H1 (cell line): ENCODE data around the gene TMUB2. TPM values are rescaled to one million over a fixed set of nuclear protein-coding genes. Genes with fewer than 3 reads are reported as not detected.

Source experiments
- CTCF ChIA-PET: fragments of 300-600 bp; sonication (Branson Sonifier 250); formaldehyde crosslinking; loops from one replicate; lab custom pipeline; 2021; ENCODE audit not compliant: partially characterized antibody; lab: Charles Lee
- POLR2A ChIA-PET: fragments of 300-600 bp; sonication (Branson Sonifier 250); formaldehyde crosslinking; loops from one replicate; lab custom pipeline; 2021; ENCODE audit warnings: inconsistent platforms; ENCODE audit not compliant: partially characterized antibody; lab: Charles Lee
- DNase-seq, 2 experiments: peaks; one replicate each; pipeline versions ENCODE4 v3.0.0 to v3.0.0-alpha.2; 2010 to 2022; ENCODE audit warnings: low spot score in 2 of 2, low read depth in 1 of 2, mixed read lengths in 1 of 2
- FAIRE-seq: peaks from 2 replicates; lab custom pipeline; 2011; peaks lifted over from hg19 to GRCh38; lab: Jason Lieb, UNC
- H2AFZ ChIP-seq: 2 replicates; pipeline ENCODE4 v1.8.1; 2012; ENCODE audit warnings: low read length, inconsistent platforms
- H2AK5ac ChIP-seq: 2 replicates; pipeline ENCODE4 v1.6.1; 2013; ENCODE audit warnings: low read depth, low read length
- H2BK120ac ChIP-seq: replicated peaks from 2 replicates; pipeline ENCODE3; 2013; ENCODE audit warnings: low read depth, low read length, inconsistent platforms
- H2BK12ac ChIP-seq: 2 replicates; pipeline ENCODE4 v1.6.1; 2013; ENCODE audit warnings: low read depth, low read length
- H2BK15ac ChIP-seq: 2 replicates; pipeline ENCODE4 v1.6.1; 2013; ENCODE audit warnings: low read length
- H2BK20ac ChIP-seq: 2 replicates; pipeline ENCODE4 v1.6.1; 2013; ENCODE audit warnings: low read length
- H2BK5ac ChIP-seq: 2 replicates; pipeline ENCODE4 v1.6.1; 2013; ENCODE audit warnings: low read depth, low read length
- H3K14ac ChIP-seq: 2 replicates; pipeline ENCODE4 v1.6.1; 2013; ENCODE audit warnings: inconsistent platforms; ENCODE audit not compliant: insufficient read length
- H3K18ac ChIP-seq: 2 replicates; pipeline ENCODE4 v1.6.1; 2013; ENCODE audit warnings: low read length; ENCODE audit errors: extremely low read depth
- H3K23ac ChIP-seq: 2 replicates; pipeline ENCODE4 v1.6.1; 2013; ENCODE audit warnings: inconsistent platforms; ENCODE audit not compliant: insufficient read length
- H3K23me2 ChIP-seq: 2 replicates; pipeline ENCODE4 v1.6.1; 2013; ENCODE audit warnings: low read depth, low read length
- H3K27ac ChIP-seq: 2 replicates; pipeline ENCODE4 v1.6.1; 2011; ENCODE audit warnings: low read depth, low read length, inconsistent platforms
- H3K27me3 ChIP-seq, 4 experiments: replicated peaks in 1 of 4; 1 replicate in 1 of 4; 2 replicates in 3 of 4; pipeline versions ENCODE4 v1.6.1 to v1.8.1; 2011 to 2013; ENCODE audit warnings: low read length in 3 of 4, mild to moderate bottlenecking in 3 of 4, inconsistent platforms in 2 of 4, mixed read lengths in 2 of 4, moderate library complexity in 1 of 4; ENCODE audit not compliant: control insufficient read depth in 3 of 4, insufficient read depth in 3 of 4; ENCODE audit errors: extremely low read depth in 1 of 4
- H3K36me3 ChIP-seq, 4 experiments: 2 replicates each; pipeline versions ENCODE4 v1.6.1 to v1.8.1; 2011 to 2013; ENCODE audit warnings: mild to moderate bottlenecking in 4 of 4, low read length in 3 of 4, moderate library complexity in 2 of 4, control low read depth in 1 of 4, inconsistent platforms in 1 of 4; ENCODE audit not compliant: insufficient read depth in 4 of 4, control insufficient read depth in 2 of 4
- H3K4ac ChIP-seq: replicated peaks from 2 replicates; pipeline ENCODE3; 2013; ENCODE audit warnings: low read length, low read depth, mixed read lengths, inconsistent platforms; ENCODE audit not compliant: insufficient read length
- H3K4me1 ChIP-seq, 4 experiments: replicated peaks in 1 of 4; 1 replicate in 1 of 4; 2 replicates in 3 of 4; pipeline versions ENCODE4 v1.6.1 to v1.8.1; 2011 to 2013; ENCODE audit warnings: low read length in 3 of 4, inconsistent platforms in 2 of 4, mixed read lengths in 1 of 4; ENCODE audit not compliant: insufficient read depth in 4 of 4, control insufficient read depth in 3 of 4
- H3K4me2 ChIP-seq, 2 experiments: 2 replicates each; pipeline versions ENCODE4 v1.6.1 to v1.8.1; 2011 to 2013; ENCODE audit warnings: low read depth in 2 of 2, low read length in 2 of 2, control low read depth in 1 of 2, inconsistent platforms in 1 of 2, mild to moderate bottlenecking in 1 of 2; ENCODE audit not compliant: insufficient read depth in 1 of 2
- H3K4me3 ChIP-seq, 4 experiments: fragments of 200-600, 300-600 bp in 1 of 4; sonication (generic), shearing (Covaris generic), sonication (Bioruptor Twin) in 1 of 4; 2 replicates each; pipeline versions ENCODE4 v1.5.1 to v1.8.1; 2011 to 2016; ENCODE audit warnings: low read length in 4 of 4, low read depth in 3 of 4, control low read depth in 2 of 4, inconsistent platforms in 2 of 4, mild to moderate bottlenecking in 2 of 4, mixed read lengths in 1 of 4, moderate library complexity in 1 of 4; ENCODE audit not compliant: insufficient read depth in 2 of 4; ENCODE audit errors: extremely low read depth in 1 of 4
- H3K56ac ChIP-seq: replicated peaks from 2 replicates; pipeline ENCODE3; 2013; ENCODE audit warnings: low read depth, mild to moderate bottlenecking, mixed read lengths, low read length, inconsistent platforms; ENCODE audit not compliant: insufficient read length
- H3K79me1 ChIP-seq: 2 replicates; pipeline ENCODE4 v1.6.1; 2013; ENCODE audit warnings: low read depth, low read length, control low read depth
- H3K79me2 ChIP-seq, 2 experiments: 2 replicates each; pipeline versions ENCODE4 v1.6.1 to v1.8.1; 2012 to 2013; ENCODE audit warnings: low read length in 2 of 2, mild to moderate bottlenecking in 2 of 2, inconsistent platforms in 1 of 2; ENCODE audit not compliant: insufficient read depth in 2 of 2, control insufficient read depth in 1 of 2
- H3K9ac ChIP-seq, 4 experiments: replicated peaks in 1 of 4; 1 replicate in 1 of 4; 2 replicates in 3 of 4; pipeline versions ENCODE4 v1.6.1 to v1.8.1; 2011 to 2013; ENCODE audit warnings: low read depth in 3 of 4, low read length in 3 of 4, control low read depth in 2 of 4, mild to moderate bottlenecking in 2 of 4, moderate library complexity in 2 of 4, inconsistent platforms in 1 of 4; ENCODE audit errors: extremely low read depth in 1 of 4
- H3K9me3 ChIP-seq, 2 experiments: 2 replicates each; pipeline versions ENCODE4 v1.6.1 to v1.8.1; 2012 to 2013; ENCODE audit warnings: mild to moderate bottlenecking in 2 of 2, moderate library complexity in 2 of 2, control low read depth in 1 of 2, inconsistent platforms in 1 of 2, low read depth in 1 of 2, low read length in 1 of 2, mixed read lengths in 1 of 2; ENCODE audit not compliant: insufficient read depth in 2 of 2
- H4K20me1 ChIP-seq, 2 experiments: replicated peaks in 1 of 2; 2 replicates each; pipeline versions ENCODE3 to v1.8.1; 2011 to 2013; ENCODE audit warnings: inconsistent platforms in 2 of 2, low read length in 2 of 2, mild to moderate bottlenecking in 1 of 2; ENCODE audit not compliant: insufficient read depth in 2 of 2, control insufficient read depth in 1 of 2
- H4K5ac ChIP-seq: 2 replicates; pipeline ENCODE4 v1.6.1; 2013; ENCODE audit warnings: low read length, low read depth, mixed read lengths, inconsistent platforms; ENCODE audit not compliant: insufficient read length
- H4K8ac ChIP-seq: 2 replicates; pipeline ENCODE4 v1.8.0; 2013; ENCODE audit warnings: mild to moderate bottlenecking, moderate library complexity, low read length, inconsistent platforms; ENCODE audit not compliant: insufficient read depth; ENCODE audit errors: extremely low read depth
- H4K91ac ChIP-seq: replicated peaks from 2 replicates; pipeline ENCODE3; 2013; ENCODE audit warnings: low read length, mixed read lengths, inconsistent platforms; ENCODE audit not compliant: insufficient read length
- CHD1 ChIP-seq: IDR thresholded peaks from 2 replicates; pipeline ENCODE4 v1.6.1; 2012; ENCODE audit warnings: low read depth, low read length, improper control_type of control experiment
- POLR2AphosphoS5 ChIP-seq: IDR thresholded peaks from 2 replicates; pipeline ENCODE4 v1.6.1; 2011; ENCODE audit warnings: low read depth, low read length
- POU5F1 ChIP-seq: IDR thresholded peaks from 2 replicates; pipeline ENCODE4 v1.6.1; 2011; ENCODE audit warnings: low read depth, mild to moderate bottlenecking, low read length, moderate library complexity
- WGBS, 2 experiments: shearing (Covaris generic) in 1 of 2; methylation state at CpG; one replicate each; pipeline versions ENCODE4 v1.1.6 to v1.1.7; 2013 to 2015; ENCODE audit warnings: low lambda C conversion rate in 2 of 2, mixed read lengths in 2 of 2, inconsistent platforms in 1 of 2, low coverage in 1 of 2, missing lambda C conversion rate in 1 of 2; ENCODE audit not compliant: insufficient replicate concordance in 2 of 2, insufficient coverage in 1 of 2, insufficient read length in 1 of 2; ENCODE audit errors: extremely low coverage in 1 of 2, missing lambda C conversion rate in 1 of 2; 5-methylcytosine and 5-hydroxymethylcytosine counted together
- polyA plus RNA-seq, 7 experiments: library from polyadenylated mRNA; depleted of rRNA in 3 of 7; stranded (reverse) in 5 of 7; unstranded in 2 of 7; fragments of >200 nt in 5 of 7; fragments of 200-250 nt in 2 of 7; gene quantifications; 1 replicate in 5 of 7; 2 replicates in 1 of 7; 4 replicates in 1 of 7; pipeline versions ENCODE4 v1.2.1 to v1.2.3, GENCODE V29; 2011 to 2013; ENCODE audit warnings: missing spikeins in 2 of 7, mixed read lengths in 2 of 7
- total RNA-seq: library from RNA; stranded (reverse); fragmentation: NEBNext Ultra II Directional; extraction: Animal tissue kit (Norgen Biotek cat#: 25700); gene quantifications from 2 replicates; pipeline ENCODE4 v1.2.1, GENCODE V29; 2021

Gene TMUB2
- total and polyA plus RNA-seq, 2 of the 8 experiments (the other 6 are each of a cell fraction or from before 2014, with no cell fraction given): 18.5 to 30.5 TPM

DNA sequence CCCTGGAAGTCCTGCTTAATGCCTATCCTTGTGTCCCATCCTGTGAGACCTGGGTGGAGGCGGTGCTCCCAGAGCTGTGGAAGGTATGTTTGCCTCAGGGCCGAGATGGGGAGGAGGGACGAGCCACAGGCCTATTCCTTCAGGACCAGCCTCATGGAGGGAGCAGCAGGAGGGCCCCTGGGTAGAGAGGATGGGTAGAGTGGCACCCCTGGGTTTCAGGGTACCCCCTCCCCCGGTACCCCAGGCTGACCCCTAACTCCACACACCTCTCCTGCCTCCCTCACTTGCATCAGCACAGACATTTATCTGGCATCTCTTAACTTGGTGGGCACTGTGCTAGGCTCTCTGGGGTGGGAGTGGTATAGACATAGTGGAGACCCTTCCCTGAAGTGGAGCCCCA is 9.1 kb upstream of the TMUB2 start:
- H4K91ac ChIP-seq: no peak overlapping the region
- H2AK5ac ChIP-seq: no peak overlapping the region
- no peak overlapping the region for H2BK5ac ChIP-seq
- H3K56ac ChIP-seq: no peak overlapping the region
- no peak overlapping the region for H4K8ac ChIP-seq
- peaks cover 2 to 6% of the 10 kb centered on the region in 2 experiments for H4K20me1 ChIP-seq
- POLR2A ChIA-PET: interaction anchor here (1.1 to 8.7 kb wide), 2 partner anchors 7 to 8 kb away, joined by 3 to 84 read pairs; partner anchors contain the start of gene TMUB2
- H3K4me3 ChIP-seq: no peak overlapping the region
- no peak overlapping the region for H3K4me2 ChIP-seq
- H3K14ac ChIP-seq: no peak overlapping the region
- H2BK120ac ChIP-seq: no peak overlapping the region
- 90% methylated on average over 4 of the region's 4 CpGs; no CpG with 5 or more reads in 1 of the 2 experiments for WGBS, 2 experiments
- H3K27me3 ChIP-seq: no peaks in the 10 kb centered on the region
- CTCF ChIA-PET: no interaction called here
- no peak overlapping the region for H3K4ac ChIP-seq
- 0 out of 2 replicates have a peak, but pooled peaks cover 3% of the 10 kb centered on the region for H3K79me1 ChIP-seq
- H3K23ac ChIP-seq: no peak overlapping the region
- H3K27ac ChIP-seq: no peak overlapping the region
- H3K18ac ChIP-seq: no peak overlapping the region
- no peak overlapping the region for H2BK12ac ChIP-seq
- no peak for FAIRE-seq
- H3K23me2 ChIP-seq: no peaks in the 10 kb centered on the region
- H3K79me2 ChIP-seq: peaks cover 0 to 5% of the 10 kb centered on the region in 2 experiments; a peak in 2 of 4 replicates
- no peak overlapping the region for H2BK20ac ChIP-seq
- no peak for DNase-seq
- peaks cover 10 to 24% (median 17%) of the 10 kb centered on the region in 4 experiments for H3K36me3 ChIP-seq
- no peak overlapping the region for H3K9ac ChIP-seq
- H2AFZ ChIP-seq: no peak overlapping the region
- no peak for TF ChIP-seq POU5F1
- TF ChIP-seq POLR2AphosphoS5: no peak; the same call in 1 of the 2 replicates
- TF ChIP-seq CHD1: no peak
- TF ChIP-seq, all 59 proteins: peak for 0
- Histone ChIP-seq H3K4me1 (no peaks in the 10 kb centered on the region), H3K9me3 (no peaks in the 10 kb centered on the region), H2BK15ac (no peak overlapping the region), H4K5ac (no peak overlapping the region)
